Measurements from ENCODE around the gene ALK.

- TF ChIP-seq MAX (IDR thresholded peaks at IDR 0.05; ENCODE audit: low read depth, low read length) (no peak), POLR2A (IDR thresholded peaks at IDR 0.05; ENCODE audit: extremely low read depth, insufficient read length) (no peak), CTCF (IDR thresholded peaks at IDR 0.05; ENCODE audit: low read depth, low read length) (peak; percentile 94), MYC (IDR thresholded peaks at IDR 0.05; ENCODE audit: low read depth, low read length) (no peak)
Observed at GRCh38 chr2:29309090-29310029, 612.0 kb downstream of the ALK start.

Data from NB4 (cell line).